ENCODE data around the gene BBOX1. TPM values are rescaled to one million over a fixed set of nuclear protein-coding genes. Genes with fewer than 3 reads are reported as not detected.
"Not testable (repeated sequence)": the region's sequence is repeated elsewhere in the genome, so short reads cannot be mapped to it uniquely, and the experiment has no call there.

The BBOX1 gene
- total RNA-seq, 4 donors from 2014 or later = 28.6 to 51.0 (median 44.7) TPM

- TF ChIP-seq EP300 (IDR thresholded peaks at IDR 0.05) = no peak
- TF ChIP-seq POLR2AphosphoS5 (IDR thresholded peaks at IDR 0.05) = no peak
- TF ChIP-seq POLR2A (IDR thresholded peaks at IDR 0.05) = no peak
- TF ChIP-seq CTCF (IDR thresholded peaks at IDR 0.05) = no peak
- no peaks in the 10 kb centered on the region for H3K36me3 ChIP-seq
- H3K27ac ChIP-seq = peak overlapping the region; percentile 38
- peaks cover 36% of the 10 kb centered on the region for H3K4me1 ChIP-seq
- H3K27me3 ChIP-seq = no peaks in the 10 kb centered on the region
- no peaks in the 10 kb centered on the region for H3K9me3 ChIP-seq
- WGBS = 43% methylated on average over 1 of the region's 1 CpG
- H3K4me3 ChIP-seq = no peak overlapping the region
- DNase-seq (ENCODE audit: low spot score in 2 of 2) = no peak
These were observed 44.5 kb downstream of the BBOX1 start for GRCh38 chr11:27085111-27085510.

- H3K4me1 ChIP-seq = peaks cover 36% of the 10 kb centered on the region
- WGBS = 0% methylated on average over 1 of the region's 1 CpG
- TF ChIP-seq POLR2A (IDR thresholded peaks at IDR 0.05) = no peak
- no peak for TF ChIP-seq EP300 (IDR thresholded peaks at IDR 0.05)
- no peak for TF ChIP-seq CTCF (IDR thresholded peaks at IDR 0.05)
- TF ChIP-seq POLR2AphosphoS5 (IDR thresholded peaks at IDR 0.05) = no peak
- no peaks in the 10 kb centered on the region for H3K36me3 ChIP-seq
- H3K27ac ChIP-seq = no peak overlapping the region
- no peaks in the 10 kb centered on the region for H3K27me3 ChIP-seq
- H3K9me3 ChIP-seq = no peaks in the 10 kb centered on the region
- H3K4me3 ChIP-seq = no peak overlapping the region
- DNase-seq (ENCODE audit: low spot score in 2 of 2) = no peak
These were observed 45.0 kb downstream of the BBOX1 start for GRCh38 chr11:27085605-27086004.

- H3K27me3 ChIP-seq = no peaks in the 10 kb centered on the region
- no peak for TF ChIP-seq CTCF (IDR thresholded peaks at IDR 0.05)
- TF ChIP-seq POLR2AphosphoS5 (IDR thresholded peaks at IDR 0.05) = no peak
- peaks cover 40% of the 10 kb centered on the region for H3K4me1 ChIP-seq
- H3K27ac ChIP-seq = peak overlapping the region; percentile 45
- no peak overlapping the region for H3K4me3 ChIP-seq
- no peaks in the 10 kb centered on the region for H3K9me3 ChIP-seq
- no peak for DNase-seq (ENCODE audit: low spot score in 2 of 2)
- WGBS = 58% methylated on average over 2 of the region's 2 CpGs
- H3K36me3 ChIP-seq = no peaks in the 10 kb centered on the region
These were observed 46.8 kb downstream of the BBOX1 start for GRCh38 chr11:27087432-27087831.

GRCh38 chr11:27088353-27088752 is 47.7 kb downstream of the BBOX1 start:
- no peaks in the 10 kb centered on the region for H3K9me3 ChIP-seq
- H3K4me3 ChIP-seq = no peak overlapping the region
- H3K36me3 ChIP-seq = no peaks in the 10 kb centered on the region
- H3K4me1 ChIP-seq = peaks cover 40% of the 10 kb centered on the region
- no peaks in the 10 kb centered on the region for H3K27me3 ChIP-seq
- peak overlapping the region; percentile 48 for H3K27ac ChIP-seq
- no peak for DNase-seq (ENCODE audit: low spot score in 2 of 2)
- no peak for TF ChIP-seq EP300 (IDR thresholded peaks at IDR 0.05)
- no peak for TF ChIP-seq CTCF (IDR thresholded peaks at IDR 0.05)
- no peak for TF ChIP-seq POLR2A (IDR thresholded peaks at IDR 0.05)
- no peak for TF ChIP-seq POLR2AphosphoS5 (IDR thresholded peaks at IDR 0.05)

- 74% methylated on average over 2 of the region's 2 CpGs for WGBS
These were observed 49.1 kb downstream of the BBOX1 start for GRCh38 chr11:27089746-27090145.

GRCh38 chr11:27090357-27090948 is 49.8 kb downstream of the BBOX1 start:
- not testable (repeated sequence) for DNase-seq (ENCODE audit: low spot score in 2 of 2); H3K9me3 ChIP-seq; H3K27me3 ChIP-seq; H3K27ac ChIP-seq; H3K4me3 ChIP-seq; H3K36me3 ChIP-seq
- H3K4me1 ChIP-seq = peaks cover 24% of the 10 kb centered on the region
- WGBS = 81% methylated on average over 5 of the region's 5 CpGs

More at GRCh38 chr11:27089746-27090145, 49.1 kb downstream of the BBOX1 start:
- no peaks in the 10 kb centered on the region for H3K9me3 ChIP-seq
- H3K4me1 ChIP-seq = peaks cover 29% of the 10 kb centered on the region
- no peaks in the 10 kb centered on the region for H3K36me3 ChIP-seq
- no peak overlapping the region for H3K27ac ChIP-seq
- TF ChIP-seq CTCF (IDR thresholded peaks at IDR 0.05) = no peak
- no peak for TF ChIP-seq POLR2A (IDR thresholded peaks at IDR 0.05)
- TF ChIP-seq POLR2AphosphoS5 (IDR thresholded peaks at IDR 0.05) = no peak
- TF ChIP-seq EP300 (IDR thresholded peaks at IDR 0.05) = no peak
- no peaks in the 10 kb centered on the region for H3K27me3 ChIP-seq
- DNase-seq (ENCODE audit: low spot score in 2 of 2) = no peak
- H3K4me3 ChIP-seq = no peak overlapping the region

Measured in suprapubic skin (tissue), 4 donors.